Measurements from ENCODE around the gene C3orf70.

DNA sequence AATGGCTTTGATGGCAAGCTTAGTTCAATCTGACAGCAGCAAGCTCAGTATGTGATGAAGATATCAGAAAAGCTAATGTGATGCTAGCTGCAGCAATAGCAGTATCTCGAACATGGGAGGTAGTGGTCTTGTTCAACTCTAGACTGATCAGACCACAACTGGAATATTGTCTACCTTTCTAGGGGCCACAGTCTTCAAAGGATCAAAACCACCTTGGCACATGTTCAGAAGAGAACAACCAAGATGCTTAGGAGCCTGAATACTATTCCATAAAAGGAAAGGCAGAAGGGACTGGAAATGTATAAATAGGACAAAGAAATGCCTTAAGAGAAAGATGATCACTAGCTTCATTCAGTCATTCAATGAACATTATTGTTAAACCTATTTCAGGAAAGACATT lies 2.3 kb downstream of the C3orf70 start:
- TF ChIP-seq GATA2 (IDR thresholded peaks at IDR 0.05; ENCODE audit: low read depth, low read length) (no peak), GATA3 (IDR thresholded peaks at IDR 0.05; ENCODE audit: low read depth, low read length) (no peak)

All from SH-SY5Y (cell line).